Globus pallidus (tissue), 1 donor: Measurements from ENCODE around the gene OR6P1.
A peak's percentile ranks its signal among the peaks of the same experiment; 100 is the strongest.

Experiments
- DNase-seq: peaks from one replicate; pipeline ENCODE4 v3.0.0-alpha.2; 2015; ENCODE audit warnings: low spot score

The OR6P1 gene

GRCh38 chr1:158516966-158517365 lies 53.4 kb downstream of the OR6P1 start:
- peak; percentile 72 for DNase-seq
